ENCODE measurements around the gene WRAP73. TPM values are rescaled to one million over a fixed set of nuclear protein-coding genes. Genes with fewer than 3 reads are reported as not detected.

The WRAP73 gene
- polyA plus RNA-seq, 2 of the 4 experiments (the other 2 are of a cell fraction): 15.4 to 16.1 TPM

- FAIRE-seq: no peak
- Histone ChIP-seq H3K9me3 (no peaks in the 10 kb centered on the region), H3K27ac (no peak overlapping the region), H3K4me1 (no peaks in the 10 kb centered on the region), H3K4me3 (no peak overlapping the region), H3K4me2 (no peak overlapping the region)
- TF ChIP-seq JUNB (IDR thresholded peaks at IDR 0.05) (no peak), E2F6 (IDR thresholded peaks at IDR 0.05; ENCODE audit: borderline replicate concordance, low read depth) (no peak), USF2 (IDR thresholded peaks at IDR 0.05) (no peak), RARB (CRISPR knock-in tag; IDR thresholded peaks at IDR 0.05) (no peak)
- ChIA-PET POLR2A (no interaction called here), CTCF (interaction anchor here (0.8 to 1.6 kb wide), 6 partner anchors 9 to 141 kb away, joined by 3 to 4 read pairs (median 4); no protein-coding TSS in a partner anchor)
- no peak for ATAC-seq
- no peak for DNase-seq (ENCODE audit: low read depth in 1 of 2, low spot score in 1 of 2)
- WGBS (ENCODE audit: missing lambda C conversion rate): 80% methylated on average over 1 of the region's 17 CpGs
These were observed 56.6 kb downstream of the WRAP73 start for GRCh38 chr1:3593334-3593733.

GRCh38 chr1:3590951-3591865, 58.7 kb downstream of the WRAP73 start:
- Histone ChIP-seq H3K27ac (no peak overlapping the region), H3K4me2 (no peak overlapping the region), H3K4me3 (no peak overlapping the region), H3K4me1 (peaks cover 9% of the 10 kb centered on the region; the same call in 2 of the 3 replicates), H3K9me3 (no peaks in the 10 kb centered on the region)
- ChIA-PET POLR2A (no interaction called here), CTCF (interaction anchor here (1.0 to 1.9 kb wide), 4 partner anchors 9 to 138 kb away, joined by 3 to 5 read pairs (median 4); no protein-coding TSS in a partner anchor)
- ATAC-seq: no peak
- TF ChIP-seq FOXS1 (CRISPR knock-in tag; IDR thresholded peaks at IDR 0.05) (no peak), BHLHE40 (IDR thresholded peaks at IDR 0.05; ENCODE audit: low read depth, low read length) (no peak), EP300 (IDR thresholded peaks at IDR 0.05) (no peak), SREBF2 (IDR thresholded peaks at IDR 0.05) (no peak), MYC (IDR thresholded peaks at IDR 0.05; ENCODE audit: borderline replicate concordance, low read length) (no peak), EHF (CRISPR knock-in tag; IDR thresholded peaks at IDR 0.05) (no peak), FOSL2 (IDR thresholded peaks at IDR 0.05) (no peak), FOSL2 (CRISPR knock-in tag; IDR thresholded peaks at IDR 0.05) (no peak), ELK1 (IDR thresholded peaks at IDR 0.05; ENCODE audit: low read depth, low read length) (no peak), SMC3 (IDR thresholded peaks at IDR 0.05) (no peak), JUNB (IDR thresholded peaks at IDR 0.05) (no peak)
- WGBS (ENCODE audit: missing lambda C conversion rate): 80% methylated on average over 12 of the region's 33 CpGs
- FAIRE-seq: no peak
- DNase-seq (ENCODE audit: low read depth in 1 of 2, low spot score in 1 of 2): no peak

- no peak for ATAC-seq
- TF ChIP-seq SMC3 (IDR thresholded peaks at IDR 0.05): no peak
- no peak for TF ChIP-seq HMGXB4 (CRISPR knock-in tag; IDR thresholded peaks at IDR 0.05; ENCODE audit: borderline replicate concordance)
- TF ChIP-seq BHLHE40 (IDR thresholded peaks at IDR 0.05; ENCODE audit: low read depth, low read length): no peak
- TF ChIP-seq RCOR1 (IDR thresholded peaks at IDR 0.05; ENCODE audit: low read depth, low read length): no peak
- no peak for TF ChIP-seq CBX2 (IDR thresholded peaks at IDR 0.05; ENCODE audit: borderline replicate concordance, low read depth)
- TF ChIP-seq HEYL (CRISPR knock-in tag; IDR thresholded peaks at IDR 0.05): no peak
- 76% methylated on average over 22 of the region's 27 CpGs for WGBS (ENCODE audit: missing lambda C conversion rate)
- no peak for FAIRE-seq
- POLR2A ChIA-PET: no interaction called here
- H3K4me2 ChIP-seq: no peak overlapping the region
- CTCF ChIA-PET: interaction anchor here (1.6 kb wide), 1 partner anchor 25 kb away, joined by 5 read pairs; no protein-coding TSS in a partner anchor
- H3K27ac ChIP-seq: no peak overlapping the region
- H3K4me3 ChIP-seq: no peak overlapping the region
- no peaks in the 10 kb centered on the region for H3K9me3 ChIP-seq
- peaks cover 9% of the 10 kb centered on the region; the same call in 2 of the 3 replicates for H3K4me1 ChIP-seq
- no peak for DNase-seq (ENCODE audit: low read depth in 1 of 2, low spot score in 1 of 2)
These were observed 59.7 kb downstream of the WRAP73 start for GRCh38 chr1:3590139-3590763.
